ENCODE data around the gene C11orf65.

DNA sequence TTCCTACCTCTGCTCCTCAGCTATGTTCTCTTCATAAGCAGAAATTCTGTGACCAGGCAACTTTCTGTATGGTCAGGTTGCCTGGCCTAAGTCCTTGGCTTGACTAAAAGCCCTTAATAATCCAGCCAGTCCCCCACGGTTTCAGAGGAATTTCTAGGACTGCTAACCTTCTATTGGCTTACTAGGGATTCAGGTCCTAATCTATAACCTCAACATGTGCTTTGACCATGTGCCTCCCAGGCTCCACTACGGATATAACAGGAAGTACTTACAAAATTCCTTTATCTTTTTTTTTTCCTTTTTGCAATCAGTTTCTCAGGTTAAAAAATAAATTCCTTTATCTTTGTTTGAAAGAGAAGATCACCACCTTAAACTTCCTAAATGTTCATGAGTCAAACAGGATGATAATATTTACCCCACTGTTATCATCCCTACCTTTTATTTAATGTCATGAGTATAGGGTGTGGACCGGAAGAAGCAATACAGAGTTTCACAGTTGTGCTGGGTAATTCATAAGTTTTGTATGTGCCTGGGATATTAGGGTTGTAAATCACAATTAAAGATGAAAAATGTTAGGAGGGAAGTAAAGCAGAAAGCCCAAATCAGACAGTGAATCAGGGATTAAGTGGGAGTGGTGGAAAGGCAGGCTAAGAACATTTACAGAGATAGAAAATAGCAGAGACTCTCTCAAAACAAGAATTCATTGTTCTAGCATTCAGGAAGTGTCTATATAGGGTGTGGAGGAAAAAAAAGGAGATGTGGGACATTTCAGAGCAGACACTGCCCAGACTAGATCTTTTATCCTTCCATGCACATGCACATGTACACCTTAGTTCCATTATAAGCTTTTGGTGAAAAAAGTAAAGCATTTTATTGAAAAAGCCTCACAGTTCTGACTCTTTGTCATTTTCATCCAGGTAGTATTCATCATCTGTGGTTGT is 41.6 kb upstream of the C11orf65 start:
- TF ChIP-seq, protein P1, sequence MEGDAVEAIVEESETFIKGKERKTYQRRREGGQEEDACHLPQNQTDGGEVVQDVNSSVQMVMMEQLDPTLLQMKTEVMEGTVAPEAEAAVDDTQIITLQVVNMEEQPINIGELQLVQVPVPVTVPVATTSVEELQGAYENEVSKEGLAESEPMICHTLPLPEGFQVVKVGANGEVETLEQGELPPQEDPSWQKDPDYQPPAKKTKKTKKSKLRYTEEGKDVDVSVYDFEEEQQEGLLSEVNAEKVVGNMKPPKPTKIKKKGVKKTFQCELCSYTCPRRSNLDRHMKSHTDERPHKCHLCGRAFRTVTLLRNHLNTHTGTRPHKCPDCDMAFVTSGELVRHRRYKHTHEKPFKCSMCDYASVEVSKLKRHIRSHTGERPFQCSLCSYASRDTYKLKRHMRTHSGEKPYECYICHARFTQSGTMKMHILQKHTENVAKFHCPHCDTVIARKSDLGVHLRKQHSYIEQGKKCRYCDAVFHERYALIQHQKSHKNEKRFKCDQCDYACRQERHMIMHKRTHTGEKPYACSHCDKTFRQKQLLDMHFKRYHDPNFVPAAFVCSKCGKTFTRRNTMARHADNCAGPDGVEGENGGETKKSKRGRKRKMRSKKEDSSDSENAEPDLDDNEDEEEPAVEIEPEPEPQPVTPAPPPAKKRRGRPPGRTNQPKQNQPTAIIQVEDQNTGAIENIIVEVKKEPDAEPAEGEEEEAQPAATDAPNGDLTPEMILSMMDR (IDR thresholded peaks at IDR 0.05), result no peak
- TF ChIP-seq POLR2A (IDR thresholded peaks at IDR 0.05), result no peak

Data from ovary (tissue), 3 donors.